Measurements from ENCODE around the gene GFPT1. TPM values are rescaled to one million over a fixed set of nuclear protein-coding genes. Genes with fewer than 3 reads are reported as not detected.
A peak's percentile ranks its signal among the peaks of the same experiment; 100 is the strongest.

GFPT1 gene
- total RNA-seq, 3 donors from 2014 or later (not counting 1 experiment from before 2014, with no cell fraction given): 13.9 to 16.4 (median 15.0) TPM

- Mint-ChIP-seq H3K27me3 (ENCODE audit: low read depth in 2 of 2) (no peaks in the 10 kb centered on the region), H3K4me3 (peak overlapping the region; percentile 93), H3K36me3 (no peaks in the 10 kb centered on the region), H3K9me3 (no peaks in the 10 kb centered on the region), H3K4me1 (peaks cover 21 to 24% of the 10 kb centered on the region in 2 donors), H3K27ac (peak overlapping the region; percentile 70 to 96)
- peak overlapping the region; percentile 74 for H3K4me3 ChIP-seq (ENCODE audit: low read length)
- no peaks in the 10 kb centered on the region for H3K9me3 ChIP-seq (ENCODE audit: control insufficient read depth, insufficient read depth, low read length)
- no peak for ATAC-seq
- no peaks in the 10 kb centered on the region for H3K27me3 ChIP-seq (ENCODE audit: control insufficient read depth, insufficient read depth, low read length)
- 93% methylated on average over 10 of the region's 14 CpGs for WGBS (ENCODE audit: insufficient coverage)
- DNase-seq: peak in 1 of 2 donors; percentile 10
- H3K36me3 ChIP-seq (ENCODE audit: control insufficient read depth, insufficient read depth, low read length): no peaks in the 10 kb centered on the region
- H3K27ac ChIP-seq (ENCODE audit: low read length): peak overlapping the region; percentile 79
- intact Hi-C loops (cut with micrococcal nuclease): loop anchor here (1.0 kb wide), 1 partner anchor 49 kb away; the partner anchor contains the start of gene NFU1
- H3K4me1 ChIP-seq (ENCODE audit: control insufficient read depth, insufficient read depth, low read length): peaks cover 8% of the 10 kb centered on the region
- TF ChIP-seq, protein P1, sequence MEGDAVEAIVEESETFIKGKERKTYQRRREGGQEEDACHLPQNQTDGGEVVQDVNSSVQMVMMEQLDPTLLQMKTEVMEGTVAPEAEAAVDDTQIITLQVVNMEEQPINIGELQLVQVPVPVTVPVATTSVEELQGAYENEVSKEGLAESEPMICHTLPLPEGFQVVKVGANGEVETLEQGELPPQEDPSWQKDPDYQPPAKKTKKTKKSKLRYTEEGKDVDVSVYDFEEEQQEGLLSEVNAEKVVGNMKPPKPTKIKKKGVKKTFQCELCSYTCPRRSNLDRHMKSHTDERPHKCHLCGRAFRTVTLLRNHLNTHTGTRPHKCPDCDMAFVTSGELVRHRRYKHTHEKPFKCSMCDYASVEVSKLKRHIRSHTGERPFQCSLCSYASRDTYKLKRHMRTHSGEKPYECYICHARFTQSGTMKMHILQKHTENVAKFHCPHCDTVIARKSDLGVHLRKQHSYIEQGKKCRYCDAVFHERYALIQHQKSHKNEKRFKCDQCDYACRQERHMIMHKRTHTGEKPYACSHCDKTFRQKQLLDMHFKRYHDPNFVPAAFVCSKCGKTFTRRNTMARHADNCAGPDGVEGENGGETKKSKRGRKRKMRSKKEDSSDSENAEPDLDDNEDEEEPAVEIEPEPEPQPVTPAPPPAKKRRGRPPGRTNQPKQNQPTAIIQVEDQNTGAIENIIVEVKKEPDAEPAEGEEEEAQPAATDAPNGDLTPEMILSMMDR (IDR thresholded peaks at IDR 0.05): no peak
These were observed 899 bp upstream of the GFPT1 start for GRCh38 chr2:69387770-69388481.

- DNase-seq (no peak), ATAC-seq (no peak)
- TF ChIP-seq, protein P1 (IDR thresholded peaks at IDR 0.05): no peak
- Mint-ChIP-seq H3K9me3 (no peaks in the 10 kb centered on the region), H3K4me1 (peaks cover 33 to 37% of the 10 kb centered on the region in 2 donors), H3K36me3 (no peaks in the 10 kb centered on the region), H3K27ac (peak overlapping the region; percentile 70 to 96), H3K4me3 (peak overlapping the region; percentile 93), H3K27me3 (ENCODE audit: low read depth in 2 of 2) (no peaks in the 10 kb centered on the region)
- Histone ChIP-seq H3K27ac (ENCODE audit: low read length) (peak overlapping the region; percentile 66), H3K4me3 (ENCODE audit: low read length) (peak overlapping the region; percentile 70), H3K4me1 (ENCODE audit: control insufficient read depth, insufficient read depth, low read length) (peaks cover 8% of the 10 kb centered on the region), H3K27me3 (ENCODE audit: control insufficient read depth, insufficient read depth, low read length) (no peaks in the 10 kb centered on the region), H3K36me3 (ENCODE audit: control insufficient read depth, insufficient read depth, low read length) (no peaks in the 10 kb centered on the region), H3K9me3 (ENCODE audit: control insufficient read depth, insufficient read depth, low read length) (no peaks in the 10 kb centered on the region)
- WGBS (ENCODE audit: insufficient coverage): 22% methylated on average over 3 of the region's 6 CpGs
- intact Hi-C loops (cut with micrococcal nuclease): no loop called here
These were observed 667 bp downstream of the GFPT1 start for GRCh38 chr2:69386360-69386759.

DNA sequence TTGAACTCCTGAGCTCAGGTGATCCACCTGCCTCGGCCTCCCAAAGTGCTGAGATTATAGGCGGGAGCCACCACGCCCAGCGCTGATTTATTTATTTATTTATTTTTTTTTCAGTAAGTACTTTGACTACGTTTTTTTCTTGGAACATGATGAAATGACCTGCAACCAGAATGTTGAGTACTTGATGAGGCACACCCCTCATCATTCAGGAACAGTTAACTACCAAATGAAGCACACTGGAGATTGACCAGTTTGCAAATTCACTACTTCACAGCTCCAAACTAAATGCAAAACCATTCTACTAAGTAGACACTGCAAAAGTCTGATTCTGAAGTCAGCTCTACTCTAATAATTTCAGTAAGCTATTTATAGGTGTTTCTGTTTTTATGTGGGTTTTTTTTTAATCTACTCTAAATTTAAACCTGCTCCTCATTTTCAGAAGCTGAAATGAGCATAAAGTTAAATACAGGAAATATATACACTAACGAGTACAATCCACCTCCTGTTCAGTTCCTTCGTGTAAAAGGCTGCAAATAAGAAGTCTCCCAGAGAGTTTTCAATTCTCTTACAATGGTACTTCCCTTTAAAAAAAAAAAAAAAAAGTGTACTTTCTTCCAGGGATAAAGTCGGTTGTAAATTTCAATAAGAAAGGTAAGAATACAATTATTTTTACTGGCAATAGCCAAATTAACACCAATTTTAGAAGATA lies 1.4 kb downstream of the GFPT1 start:
- H3K4me3 Mint-ChIP-seq: peak overlapping the region; percentile 93
- no peaks in the 10 kb centered on the region for H3K9me3 Mint-ChIP-seq
- no peak for DNase-seq
- Histone ChIP-seq H3K9me3 (ENCODE audit: control insufficient read depth, insufficient read depth, low read length) (no peaks in the 10 kb centered on the region), H3K36me3 (ENCODE audit: control insufficient read depth, insufficient read depth, low read length) (no peaks in the 10 kb centered on the region), H3K27me3 (ENCODE audit: control insufficient read depth, insufficient read depth, low read length) (no peaks in the 10 kb centered on the region), H3K4me3 (ENCODE audit: low read length) (no peak overlapping the region), H3K4me1 (ENCODE audit: control insufficient read depth, insufficient read depth, low read length) (peaks cover 8% of the 10 kb centered on the region), H3K27ac (ENCODE audit: low read length) (no peak overlapping the region)
- ATAC-seq: no peak
- peak overlapping the region; percentile 70 to 96 for H3K27ac Mint-ChIP-seq
- 73% methylated on average over 7 of the region's 8 CpGs for WGBS (ENCODE audit: insufficient coverage)
- TF ChIP-seq, protein P1 (IDR thresholded peaks at IDR 0.05): no peak
- intact Hi-C loops (cut with micrococcal nuclease): no loop called here
- peaks cover 37 to 40% of the 10 kb centered on the region in 2 donors for H3K4me1 Mint-ChIP-seq
- no peaks in the 10 kb centered on the region for H3K36me3 Mint-ChIP-seq
- H3K27me3 Mint-ChIP-seq (ENCODE audit: low read depth in 2 of 2): no peaks in the 10 kb centered on the region
